Right lobe of liver (tissue), 6 donors: ENCODE data around the gene FGF8. TPM values are rescaled to one million over a fixed set of nuclear protein-coding genes. Genes with fewer than 3 reads are reported as not detected.

Source experiments
- ATAC-seq, 4 donors: fragments of 200-7000 bp; cut with Tn5 transposase; one replicate each; pipeline ENCODE4 v1.9.1; 2020; ENCODE audit warnings: mild to moderate bottlenecking in 4 of 4, moderate library complexity in 4 of 4
- DNase-seq, 3 donors: peaks; one replicate each; pipeline ENCODE4 v3.0.0-alpha.2; 2020
- H3K27ac ChIP-seq, 3 donors: fragments of 200-600 bp; one replicate each; pipeline ENCODE4 v1.8.0; 2022
- H3K27me3 ChIP-seq, 2 donors: fragments of 200-600 bp; one replicate each; pipeline ENCODE4 v1.8.0; 2022
- H3K36me3 ChIP-seq, 4 donors: fragments of 200-600 bp; sonication (generic) in 1 of 4; one replicate each; pipeline versions ENCODE4 v1.5.1 to v1.8.0; 2017 to 2022; ENCODE audit warnings: control low read depth in 1 of 4
- H3K4me1 ChIP-seq, 4 donors: fragments of 200-600 bp; sonication (generic) in 1 of 4; one replicate each; pipeline versions ENCODE4 v1.5.1 to v1.8.0; 2017 to 2022; ENCODE audit warnings: control low read depth in 1 of 4
- H3K4me3 ChIP-seq, 3 donors: fragments of 200-600 bp; one replicate each; pipeline ENCODE4 v1.8.0; 2022
- H3K9me3 ChIP-seq, 4 donors: fragments of 200-600 bp; sonication (generic) in 1 of 4; one replicate each; pipeline versions ENCODE4 v1.5.1 to v1.8.0; 2017 to 2022; ENCODE audit warnings: control low read depth in 1 of 4
- POLR2A ChIP-seq: fragments of 450-650 bp; IDR thresholded peaks from one replicate; pipeline ENCODE4 v1.6.1; 2017; ENCODE audit warnings: antibody characterized with exemption, mild to moderate bottlenecking
- WGBS: methylation state at CpG from one replicate; pipeline ENCODE4 v1.1.6; 2018; ENCODE audit warnings: low coverage, low lambda C conversion rate; ENCODE audit not compliant: insufficient coverage; ENCODE audit errors: missing lambda C conversion rate; 5-methylcytosine and 5-hydroxymethylcytosine counted together
- intact Hi-C, 2 donors: fragments of 100-400 bp; cut with DNase I; formaldehyde crosslinking; loops; one replicate each; pipeline versions ENCODE4 v1.11.2 to v1.14.1; 2022
- total RNA-seq, 6 experiments: library from RNA; depleted of rRNA in 2 of 6; stranded (reverse); fragments of >200 nt in 2 of 6; fragmentation: NEBNext Ultra II Directional in 3 of 6; extraction: Animal tissue kit (Norgen Biotek cat#: 25700) in 3 of 6; gene quantifications; one replicate each; pipeline versions ENCODE4 v1.1.0 to v1.2.4, GENCODE V29; 2016 to 2023
- TF ChIP-seq, protein P1 (sequence below), 4 donors: fragments of 200-600 bp in 3 of 4; fragments of 450-650 bp in 1 of 4; IDR thresholded peaks; one replicate each; pipeline versions ENCODE4 v1.5.1 to v1.8.0; 2016 to 2022; ENCODE audit warnings: antibody characterized with exemption in 4 of 4, mild to moderate bottlenecking in 2 of 4
- donor health status: DM: no; HTN: yes; CAD: no.
- donor health status: DM: no; HTN: no; CAD: no.
- donor health status: DM: no; HTN: no; CAD: no.
- donor health status: DM: no; HTN: yes; CAD: no.
- donor health status: DM: no; HTN: yes; CAD: no.

Gene FGF8
- total RNA-seq, 6 experiments from 2014 or later: not detected

DNA sequence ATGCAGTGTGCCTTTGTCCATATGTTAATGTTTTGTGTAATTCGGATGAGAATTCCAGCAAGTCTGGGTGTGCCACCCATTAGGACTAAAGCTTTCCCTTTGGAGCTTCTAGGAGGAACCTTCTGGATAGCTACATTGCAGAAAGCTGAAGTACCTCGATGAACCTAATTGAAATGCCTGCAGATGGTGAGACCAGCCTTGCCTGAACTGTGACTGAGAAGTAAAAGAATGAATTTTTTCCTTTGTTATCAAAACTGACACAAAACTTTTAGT, 49.9 kb downstream of the FGF8 start:
- no peaks in the 10 kb centered on the region for H3K27me3 ChIP-seq
- 73% methylated on average over 2 of the region's 2 CpGs for WGBS
- no peaks in the 10 kb centered on the region for H3K36me3 ChIP-seq
- ATAC-seq (no peak), DNase-seq (no peak)
- no peak for TF ChIP-seq POLR2A
- TF ChIP-seq, protein P1, sequence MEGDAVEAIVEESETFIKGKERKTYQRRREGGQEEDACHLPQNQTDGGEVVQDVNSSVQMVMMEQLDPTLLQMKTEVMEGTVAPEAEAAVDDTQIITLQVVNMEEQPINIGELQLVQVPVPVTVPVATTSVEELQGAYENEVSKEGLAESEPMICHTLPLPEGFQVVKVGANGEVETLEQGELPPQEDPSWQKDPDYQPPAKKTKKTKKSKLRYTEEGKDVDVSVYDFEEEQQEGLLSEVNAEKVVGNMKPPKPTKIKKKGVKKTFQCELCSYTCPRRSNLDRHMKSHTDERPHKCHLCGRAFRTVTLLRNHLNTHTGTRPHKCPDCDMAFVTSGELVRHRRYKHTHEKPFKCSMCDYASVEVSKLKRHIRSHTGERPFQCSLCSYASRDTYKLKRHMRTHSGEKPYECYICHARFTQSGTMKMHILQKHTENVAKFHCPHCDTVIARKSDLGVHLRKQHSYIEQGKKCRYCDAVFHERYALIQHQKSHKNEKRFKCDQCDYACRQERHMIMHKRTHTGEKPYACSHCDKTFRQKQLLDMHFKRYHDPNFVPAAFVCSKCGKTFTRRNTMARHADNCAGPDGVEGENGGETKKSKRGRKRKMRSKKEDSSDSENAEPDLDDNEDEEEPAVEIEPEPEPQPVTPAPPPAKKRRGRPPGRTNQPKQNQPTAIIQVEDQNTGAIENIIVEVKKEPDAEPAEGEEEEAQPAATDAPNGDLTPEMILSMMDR (IDR thresholded peaks at IDR 0.05): no peak
- H3K9me3 ChIP-seq: no peaks in the 10 kb centered on the region
- no peak overlapping the region for H3K27ac ChIP-seq
- intact Hi-C loops: no loop called here
- no peaks in the 10 kb centered on the region for H3K4me1 ChIP-seq
- no peak overlapping the region for H3K4me3 ChIP-seq

DNA sequence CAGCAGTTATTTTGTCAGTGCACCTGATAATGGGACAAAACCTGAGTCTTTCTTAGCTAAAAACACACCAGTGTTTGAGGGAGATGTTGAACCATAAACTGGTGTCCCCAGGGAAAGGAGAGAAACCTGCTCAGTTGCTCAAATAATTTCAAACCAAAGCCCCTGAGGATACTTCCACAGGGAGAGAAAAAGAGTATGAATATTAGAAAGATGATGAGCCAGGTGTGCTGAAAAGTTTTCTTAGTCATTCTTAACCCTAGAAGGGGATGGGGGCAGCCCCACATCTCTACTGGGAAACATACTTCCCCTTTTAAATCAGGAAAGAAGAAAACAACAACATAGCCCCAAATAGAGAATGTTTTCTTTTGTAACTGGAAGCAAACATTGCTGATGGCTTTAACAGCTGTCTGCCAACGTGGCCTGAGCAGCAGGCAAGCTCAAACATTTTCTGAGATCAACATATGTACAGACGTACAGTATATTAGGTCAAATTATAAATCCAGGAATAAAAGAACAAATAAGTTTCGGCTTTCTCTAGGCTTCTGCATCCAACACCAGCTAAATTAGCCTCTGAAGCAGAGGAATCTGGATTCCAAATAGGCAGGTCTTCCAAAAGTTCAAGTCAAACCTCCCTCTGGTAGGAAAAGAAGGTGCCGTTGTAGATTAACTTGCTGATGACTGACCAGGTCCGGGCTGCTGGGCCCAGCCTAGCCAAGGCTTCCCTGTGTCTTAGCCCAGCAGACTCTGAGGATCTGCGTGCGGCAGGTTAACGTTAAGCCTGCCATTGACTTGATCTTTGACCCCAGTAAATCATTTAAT, 50.4 kb downstream of the FGF8 start:
- Histone ChIP-seq H3K36me3 (no peaks in the 10 kb centered on the region), H3K9me3 (no peaks in the 10 kb centered on the region), H3K27ac (no peak overlapping the region), H3K27me3 (no peaks in the 10 kb centered on the region), H3K4me3 (no peak overlapping the region), H3K4me1 (no peaks in the 10 kb centered on the region)
- intact Hi-C loops: no loop called here
- ATAC-seq: no peak
- 57% methylated on average over 7 of the region's 8 CpGs for WGBS
- TF ChIP-seq, protein P1 (IDR thresholded peaks at IDR 0.05): no peak
- no peak for TF ChIP-seq POLR2A
- DNase-seq: no peak

DNA sequence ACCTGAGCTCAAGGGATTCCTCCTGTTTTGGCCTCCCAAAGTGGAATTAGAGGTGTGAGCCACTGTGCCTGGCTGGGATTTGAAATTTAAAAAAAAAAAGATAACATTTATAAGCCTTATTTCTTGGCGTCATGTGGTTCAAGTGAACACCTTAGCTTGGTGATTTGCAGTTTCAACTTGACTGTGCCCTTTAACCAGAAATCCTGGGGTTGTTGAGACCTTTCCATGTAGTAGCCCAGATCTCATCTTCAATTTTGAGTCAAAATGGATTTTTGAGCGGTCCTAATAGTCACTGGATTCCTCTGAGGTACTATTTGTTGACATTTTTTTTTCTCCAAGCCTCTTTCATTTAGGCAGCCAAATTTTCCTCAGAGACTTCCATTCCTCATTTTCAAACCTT, 51.5 kb downstream of the FGF8 start:
- WGBS: 91% methylated on average over 2 of the region's 2 CpGs
- DNase-seq (no peak), ATAC-seq (no peak)
- Histone ChIP-seq H3K9me3 (no peaks in the 10 kb centered on the region), H3K4me3 (no peak overlapping the region), H3K4me1 (no peaks in the 10 kb centered on the region), H3K27ac (no peak overlapping the region), H3K36me3 (no peaks in the 10 kb centered on the region), H3K27me3 (no peaks in the 10 kb centered on the region)
- no peak for TF ChIP-seq POLR2A
- TF ChIP-seq, protein P1 (IDR thresholded peaks at IDR 0.05): no peak
- intact Hi-C loops: no loop called here

DNA sequence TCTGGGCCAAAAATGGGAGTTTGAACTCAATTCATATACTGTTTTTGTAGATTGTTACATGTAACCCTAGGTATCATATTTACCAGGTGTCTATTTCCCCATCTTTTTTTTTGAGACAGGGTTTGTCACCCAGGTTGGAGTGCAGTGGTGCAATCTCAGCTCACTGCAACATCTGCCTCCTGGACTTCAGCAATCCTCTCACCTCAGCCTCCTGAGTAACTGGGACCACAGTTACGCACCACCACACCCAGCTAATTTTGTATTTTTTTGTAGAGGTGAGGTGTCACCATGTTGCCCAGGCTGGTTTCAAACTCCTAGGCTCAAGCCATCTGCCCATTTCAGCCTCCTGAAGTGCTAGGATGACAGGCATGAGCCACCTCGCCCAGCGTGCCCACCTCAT, 52.7 kb downstream of the FGF8 start:
- WGBS: 100% methylated on average over 3 of the region's 3 CpGs
- no peaks in the 10 kb centered on the region for H3K36me3 ChIP-seq
- H3K27ac ChIP-seq: no peak overlapping the region
- intact Hi-C loops: no loop called here
- H3K4me3 ChIP-seq: no peak overlapping the region
- TF ChIP-seq, protein P1 (IDR thresholded peaks at IDR 0.05): no peak
- no peak for TF ChIP-seq POLR2A
- no peaks in the 10 kb centered on the region for H3K27me3 ChIP-seq
- no peaks in the 10 kb centered on the region for H3K4me1 ChIP-seq
- ATAC-seq (no peak), DNase-seq (no peak)
- no peaks in the 10 kb centered on the region for H3K9me3 ChIP-seq
